ENCODE data around the gene HBM. TPM values are rescaled to one million over a fixed set of nuclear protein-coding genes. Genes with fewer than 3 reads are reported as not detected.

Gene HBM
- total RNA-seq, 1 experiment from 2014 or later: not detected

DNA sequence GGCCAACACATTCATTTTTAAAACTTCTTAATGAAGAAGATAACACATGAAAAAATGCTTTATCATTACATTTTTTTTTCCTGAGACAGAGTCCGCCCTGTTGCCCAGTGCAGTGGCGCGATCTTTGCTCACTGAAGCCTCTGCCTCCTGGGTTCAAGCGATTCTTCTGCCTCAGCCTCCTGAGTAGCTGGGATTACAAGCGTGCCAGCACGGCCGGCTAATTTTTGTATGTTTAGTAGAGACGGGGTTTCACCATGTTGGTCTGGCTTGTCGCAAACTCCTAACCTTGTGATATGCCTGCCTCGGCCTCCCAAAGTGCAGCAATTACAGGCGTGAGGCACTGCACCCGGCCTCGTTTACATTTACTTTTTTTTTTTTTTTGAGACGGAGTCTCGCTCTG lies 27.7 kb downstream of the HBM start:
- no peaks in the 10 kb centered on the region for H3K27me3 ChIP-seq (ENCODE audit: insufficient read depth, low read depth)
- no peak overlapping the region for H3K27ac ChIP-seq
- TF ChIP-seq, protein P1, sequence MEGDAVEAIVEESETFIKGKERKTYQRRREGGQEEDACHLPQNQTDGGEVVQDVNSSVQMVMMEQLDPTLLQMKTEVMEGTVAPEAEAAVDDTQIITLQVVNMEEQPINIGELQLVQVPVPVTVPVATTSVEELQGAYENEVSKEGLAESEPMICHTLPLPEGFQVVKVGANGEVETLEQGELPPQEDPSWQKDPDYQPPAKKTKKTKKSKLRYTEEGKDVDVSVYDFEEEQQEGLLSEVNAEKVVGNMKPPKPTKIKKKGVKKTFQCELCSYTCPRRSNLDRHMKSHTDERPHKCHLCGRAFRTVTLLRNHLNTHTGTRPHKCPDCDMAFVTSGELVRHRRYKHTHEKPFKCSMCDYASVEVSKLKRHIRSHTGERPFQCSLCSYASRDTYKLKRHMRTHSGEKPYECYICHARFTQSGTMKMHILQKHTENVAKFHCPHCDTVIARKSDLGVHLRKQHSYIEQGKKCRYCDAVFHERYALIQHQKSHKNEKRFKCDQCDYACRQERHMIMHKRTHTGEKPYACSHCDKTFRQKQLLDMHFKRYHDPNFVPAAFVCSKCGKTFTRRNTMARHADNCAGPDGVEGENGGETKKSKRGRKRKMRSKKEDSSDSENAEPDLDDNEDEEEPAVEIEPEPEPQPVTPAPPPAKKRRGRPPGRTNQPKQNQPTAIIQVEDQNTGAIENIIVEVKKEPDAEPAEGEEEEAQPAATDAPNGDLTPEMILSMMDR (conservative IDR thresholded peaks at IDR 0.05): no peak
- no peak for TF ChIP-seq EZH2 (IDR thresholded peaks at IDR 0.05; ENCODE audit: low read depth)
- no peak overlapping the region for H2AFZ ChIP-seq
- no TSS peak for BruUV-seq (replicated peaks)
- ChIA-PET CTCF (no interaction called here), POLR2A (ENCODE audit: unreplicated experiment) (no interaction called here)
- intact Hi-C loops (cut with micrococcal nuclease; ENCODE audit: unreplicated experiment): no loop called here
- no peak overlapping the region for H3K4me2 ChIP-seq
- no peaks in the 10 kb centered on the region for H3K9me2 ChIP-seq (ENCODE audit: insufficient read depth)
- H3K9me3 ChIP-seq (ENCODE audit: insufficient read depth, low read depth): no peaks in the 10 kb centered on the region
- DNase-seq: no peak
- H3K36me3 ChIP-seq (ENCODE audit: low read depth): peaks cover 24% of the 10 kb centered on the region
- H3F3A ChIP-seq (ENCODE audit: insufficient read depth, low read depth): peaks cover 9% of the 10 kb centered on the region
- H3K4me1 ChIP-seq (replicated peaks; ENCODE audit: insufficient read depth): no peaks in the 10 kb centered on the region
- H4K20me1 ChIP-seq (ENCODE audit: insufficient read depth): peaks cover 5% of the 10 kb centered on the region
- H3K4me3 ChIP-seq: no peak overlapping the region
- H3K79me2 ChIP-seq (ENCODE audit: low read depth): no peaks in the 10 kb centered on the region

DNA sequence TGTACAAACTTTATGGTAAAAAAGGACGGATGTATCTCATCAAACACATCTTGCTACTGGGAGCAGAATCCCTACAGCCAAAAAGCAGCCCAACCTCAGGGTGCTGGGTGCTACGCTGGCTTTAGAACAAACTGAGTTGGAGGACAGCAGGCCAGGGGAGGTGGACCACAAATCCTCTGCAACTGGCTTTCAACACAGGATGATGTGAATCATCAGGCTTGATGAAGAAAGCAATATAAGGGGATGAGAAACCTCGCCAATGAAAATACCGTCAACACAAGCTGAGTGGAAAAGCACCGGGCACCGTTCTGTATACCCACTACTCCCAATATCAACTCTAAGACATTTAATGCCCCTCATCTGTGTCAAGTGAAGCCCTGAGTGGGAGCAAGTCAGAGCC lies 28.7 kb downstream of the HBM start:
- peaks cover 15% of the 10 kb centered on the region for H3F3A ChIP-seq (ENCODE audit: insufficient read depth, low read depth)
- no peak for DNase-seq
- intact Hi-C loops (cut with micrococcal nuclease; ENCODE audit: unreplicated experiment): no loop called here
- no peak overlapping the region for H3K27ac ChIP-seq
- H3K79me2 ChIP-seq (ENCODE audit: low read depth): no peaks in the 10 kb centered on the region
- CTCF ChIA-PET: no interaction called here
- BruUV-seq (replicated peaks): no TSS peak
- H3K4me1 ChIP-seq (replicated peaks; ENCODE audit: insufficient read depth): no peaks in the 10 kb centered on the region
- peaks cover 9% of the 10 kb centered on the region for H4K20me1 ChIP-seq (ENCODE audit: insufficient read depth)
- TF ChIP-seq EZH2 (IDR thresholded peaks at IDR 0.05; ENCODE audit: low read depth): no peak
- TF ChIP-seq, protein P1 (conservative IDR thresholded peaks at IDR 0.05): no peak
- no peaks in the 10 kb centered on the region for H3K9me2 ChIP-seq (ENCODE audit: insufficient read depth)
- no peak overlapping the region for H3K4me3 ChIP-seq
- no peak overlapping the region for H2AFZ ChIP-seq
- H3K9me3 ChIP-seq (ENCODE audit: insufficient read depth, low read depth): no peaks in the 10 kb centered on the region
- peaks cover 34% of the 10 kb centered on the region for H3K36me3 ChIP-seq (ENCODE audit: low read depth)
- no peaks in the 10 kb centered on the region for H3K27me3 ChIP-seq (ENCODE audit: insufficient read depth, low read depth)
- H3K4me2 ChIP-seq: no peak overlapping the region
- POLR2A ChIA-PET (ENCODE audit: unreplicated experiment): no interaction called here

DNA sequence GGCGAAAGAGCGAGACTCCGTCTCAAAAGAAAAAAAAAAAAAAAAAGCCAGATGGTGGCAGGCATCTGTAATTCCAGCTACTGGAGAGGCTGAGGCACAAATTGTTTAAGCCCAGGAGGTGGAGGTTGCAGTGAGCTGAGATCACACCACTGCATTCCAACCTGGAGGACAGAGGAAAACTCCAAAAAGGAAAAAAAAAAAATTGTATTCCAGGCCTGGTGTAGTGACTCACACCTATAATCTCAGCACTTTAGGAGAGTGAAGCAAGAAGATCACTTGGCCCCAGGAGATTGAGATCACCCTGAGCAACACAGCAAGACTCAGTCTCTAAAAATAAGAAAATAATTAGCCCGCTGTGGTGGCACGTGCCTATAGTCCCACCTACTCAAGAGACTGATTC lies 34.6 kb downstream of the HBM start:
- Histone ChIP-seq H3K4me2 (no peak overlapping the region), H3K36me3 (ENCODE audit: low read depth) (peaks cover 31% of the 10 kb centered on the region), H4K20me1 (ENCODE audit: insufficient read depth) (peaks cover 10% of the 10 kb centered on the region), H3K27me3 (ENCODE audit: insufficient read depth, low read depth) (no peaks in the 10 kb centered on the region), H3K27ac (0 out of 2 replicates have a peak overlapping the region, but pooled peaks have one; percentile 23), H3K4me3 (no peak overlapping the region), H2AFZ (no peak overlapping the region), H3F3A (ENCODE audit: insufficient read depth, low read depth) (peaks cover 12% of the 10 kb centered on the region), H3K9me3 (ENCODE audit: insufficient read depth, low read depth) (no peaks in the 10 kb centered on the region), H3K9me2 (ENCODE audit: insufficient read depth) (no peaks in the 10 kb centered on the region), H3K79me2 (ENCODE audit: low read depth) (no peaks in the 10 kb centered on the region), H3K4me1 (replicated peaks; ENCODE audit: insufficient read depth) (no peaks in the 10 kb centered on the region)
- intact Hi-C loops (cut with micrococcal nuclease; ENCODE audit: unreplicated experiment): no loop called here
- ChIA-PET CTCF (interaction anchor here (0.7 kb wide), 1 partner anchor 41 kb away, joined by 3 read pairs; no protein-coding TSS in a partner anchor), POLR2A (ENCODE audit: unreplicated experiment) (interaction anchor here (0.7 kb wide), 1 partner anchor 200 kb away, joined by 4 read pairs; no protein-coding TSS in a partner anchor)
- no TSS peak for BruUV-seq (replicated peaks)
- TF ChIP-seq, protein P1 (conservative IDR thresholded peaks at IDR 0.05): no peak
- TF ChIP-seq EZH2 (IDR thresholded peaks at IDR 0.05; ENCODE audit: low read depth): no peak
- DNase-seq: no peak

Measured in PC-9 (cell line).